HTERT RPE-1 (cell line): ENCODE data around the gene ARHGEF7.

Experiments
- in situ Hi-C: fragments of 300-500 bp; cut with MboI; formaldehyde crosslinking; loops from 4 replicates; pipeline ENCODE4 v1.14.3; 2020; ENCODE audit warnings: low sequenced_read_pairs

ARHGEF7 gene

DNA sequence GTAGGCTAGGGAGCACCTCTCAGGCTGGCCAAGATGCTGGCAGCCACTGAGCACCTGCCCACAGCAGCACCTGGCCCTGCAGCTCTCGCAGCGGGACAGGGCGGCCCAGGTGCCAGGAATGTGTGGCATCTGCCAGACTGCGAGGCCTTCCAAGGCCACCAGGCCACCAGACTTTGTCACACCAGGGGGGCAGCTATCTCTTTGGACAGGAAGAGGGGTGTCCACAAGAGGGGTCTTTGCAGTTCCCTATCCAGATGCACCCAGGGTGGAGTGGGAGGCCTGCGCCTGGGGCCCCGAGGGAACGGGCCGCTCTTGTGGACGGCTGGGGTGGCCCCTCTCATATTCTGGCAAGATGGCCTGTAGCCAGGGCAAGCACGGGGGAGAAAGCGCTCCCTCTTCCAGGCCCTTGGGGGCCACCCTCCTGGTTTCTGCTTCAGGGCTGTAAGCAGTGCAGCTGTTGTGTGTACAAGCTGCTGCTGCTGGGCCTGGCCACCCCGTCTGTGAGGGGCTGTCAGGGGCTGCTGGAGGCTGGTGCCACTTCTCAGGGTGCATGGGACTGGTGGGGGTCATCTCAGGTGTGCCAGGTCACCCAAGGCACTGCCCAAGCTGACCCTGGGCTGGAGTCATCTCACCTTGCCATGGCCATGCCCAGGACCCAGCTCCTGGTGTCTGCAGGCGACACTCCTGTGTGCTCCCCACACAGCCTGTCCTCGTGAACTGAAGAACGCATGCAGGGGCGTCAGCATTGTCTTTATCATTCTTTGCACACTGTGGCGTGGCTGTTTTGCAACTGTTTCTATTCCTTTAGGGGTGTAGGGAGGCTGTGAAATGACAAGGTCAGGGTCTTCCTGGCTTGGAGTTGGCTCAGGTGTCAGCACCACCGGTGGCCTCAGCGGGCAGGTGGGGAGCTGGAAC is 207.1 kb downstream of the ARHGEF7 start:
- in situ Hi-C loops: no loop called here

DNA sequence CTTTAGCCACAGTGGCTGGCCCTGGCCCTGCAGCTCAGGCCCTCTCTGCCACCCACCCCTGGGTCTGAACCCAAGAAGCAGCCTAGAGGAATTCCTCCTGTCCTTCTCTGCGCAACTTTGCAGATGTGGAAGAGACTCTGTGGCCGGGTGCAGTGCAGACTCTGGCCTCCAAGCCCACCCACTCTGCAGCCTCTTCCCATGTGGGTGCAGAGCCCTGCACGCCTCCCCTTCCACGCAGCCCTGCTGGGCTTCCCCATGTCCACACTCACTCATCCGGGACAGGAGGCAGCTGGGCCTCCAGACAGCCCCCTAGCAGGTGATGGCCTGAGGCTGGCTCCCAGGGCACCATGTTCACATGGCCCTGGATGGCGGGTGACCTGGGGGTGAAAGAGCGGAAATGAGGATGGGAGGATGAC is 207.8 kb downstream of the ARHGEF7 start:
- in situ Hi-C loops: no loop called here

DNA sequence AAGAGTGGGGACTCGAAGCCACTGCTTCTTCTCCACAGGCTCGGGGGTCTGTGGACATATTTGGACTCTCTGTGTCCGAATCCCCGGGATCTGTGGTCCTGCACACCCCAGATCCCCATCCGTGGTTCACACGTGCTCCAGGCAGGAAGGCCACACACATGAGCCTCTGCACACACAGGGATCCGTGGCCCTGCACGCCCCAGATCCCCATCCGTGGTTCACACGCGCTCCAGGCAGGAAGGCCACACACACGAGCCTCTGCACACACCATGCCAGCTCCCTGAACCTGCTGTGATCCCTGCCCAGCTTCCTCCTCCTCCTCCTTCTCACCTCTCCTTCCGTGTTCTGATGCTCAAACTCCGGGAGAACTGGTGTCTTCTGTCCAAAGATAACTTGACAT is 208.4 kb downstream of the ARHGEF7 start:
- in situ Hi-C loops: no loop called here

DNA sequence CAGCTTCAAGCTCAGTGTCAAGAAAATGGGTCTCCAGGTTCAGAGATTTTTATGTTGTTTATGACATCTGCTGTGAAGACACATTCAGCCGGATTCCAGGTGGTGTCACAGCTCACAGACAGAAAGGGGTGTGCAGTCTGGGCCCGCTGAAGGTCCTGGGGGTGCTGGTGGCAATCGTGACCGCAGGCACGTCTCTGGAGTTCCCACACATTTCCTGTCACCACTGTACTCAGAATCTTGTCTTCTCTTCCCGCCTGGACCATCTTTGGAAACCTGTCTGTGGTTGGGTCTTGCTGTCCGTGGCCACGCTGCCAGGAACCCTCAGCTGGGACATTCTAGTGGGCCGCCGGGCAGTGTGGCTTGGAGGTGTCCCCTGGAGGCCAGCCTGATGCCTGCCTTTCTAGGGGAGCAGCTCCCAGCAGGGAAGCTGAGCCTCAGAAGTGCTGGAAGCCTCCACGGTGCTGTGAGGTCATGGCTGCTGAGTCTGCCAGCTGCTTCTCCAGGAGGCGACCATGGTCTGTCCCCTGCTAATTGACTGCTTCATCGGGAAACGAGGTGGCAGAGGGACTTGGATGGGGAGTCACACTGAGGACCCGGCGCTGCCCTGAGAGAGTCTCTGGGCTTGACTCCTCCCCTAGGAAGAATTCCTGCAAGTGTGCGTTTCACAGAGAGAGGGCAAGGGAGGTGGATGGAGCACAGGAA is 209.0 kb downstream of the ARHGEF7 start:
- in situ Hi-C loops: no loop called here

DNA sequence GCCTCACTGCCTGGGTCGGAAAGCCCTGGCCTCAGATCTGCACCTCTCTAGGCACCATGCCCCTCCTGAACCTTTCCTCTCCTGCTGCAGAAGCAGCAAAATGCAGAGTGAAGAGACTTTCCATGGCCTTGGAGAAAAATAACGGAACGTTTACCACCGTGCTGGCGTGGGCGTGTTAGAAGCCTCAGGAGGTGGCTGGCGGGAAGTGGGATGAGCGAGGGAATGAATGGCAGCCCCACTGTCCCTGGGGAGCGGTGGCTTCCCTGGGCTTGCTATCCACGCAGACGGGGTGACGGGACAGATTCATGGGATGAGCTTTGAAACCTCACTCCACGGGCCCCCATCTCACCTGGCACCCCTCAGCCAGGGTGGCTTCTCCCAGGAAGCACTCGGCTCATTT is 209.6 kb downstream of the ARHGEF7 start:
- in situ Hi-C loops: no loop called here

DNA sequence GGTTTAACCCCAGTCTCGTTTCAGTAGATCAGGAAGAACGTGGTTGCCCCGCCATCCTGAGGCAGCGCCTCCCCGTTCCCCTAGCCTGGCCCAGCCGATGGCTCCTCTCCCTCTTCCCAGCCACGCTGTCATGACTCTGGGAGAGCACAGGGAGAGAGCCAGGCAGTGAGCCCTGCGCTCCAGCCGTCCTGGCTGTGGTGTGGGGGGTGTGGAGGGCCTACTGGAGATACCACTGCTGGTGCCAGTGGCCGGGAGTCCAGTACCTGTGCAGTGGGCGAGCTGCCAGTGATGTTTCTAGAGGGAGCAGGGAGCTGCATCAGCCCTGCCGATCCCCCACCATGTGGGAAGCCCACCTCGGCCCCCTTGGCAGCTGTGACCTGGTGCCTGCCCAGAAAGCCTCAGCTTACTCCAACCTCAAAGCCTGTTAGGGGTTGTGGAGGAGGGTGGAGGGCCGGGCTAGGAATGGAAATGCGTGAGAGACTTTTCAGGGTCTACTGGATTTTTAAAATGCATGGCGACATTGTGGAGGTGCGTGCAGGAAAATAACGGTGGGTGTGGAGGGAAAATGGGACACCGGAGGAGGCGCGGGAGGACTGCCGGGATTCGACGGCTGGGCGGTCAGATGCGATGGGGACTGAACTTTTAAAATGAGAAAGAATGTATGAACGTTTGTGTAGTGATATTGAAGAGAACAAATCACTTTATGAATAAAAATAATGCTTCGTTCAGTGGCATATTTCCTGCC is 210.2 kb downstream of the ARHGEF7 start:
- in situ Hi-C loops: no loop called here

DNA sequence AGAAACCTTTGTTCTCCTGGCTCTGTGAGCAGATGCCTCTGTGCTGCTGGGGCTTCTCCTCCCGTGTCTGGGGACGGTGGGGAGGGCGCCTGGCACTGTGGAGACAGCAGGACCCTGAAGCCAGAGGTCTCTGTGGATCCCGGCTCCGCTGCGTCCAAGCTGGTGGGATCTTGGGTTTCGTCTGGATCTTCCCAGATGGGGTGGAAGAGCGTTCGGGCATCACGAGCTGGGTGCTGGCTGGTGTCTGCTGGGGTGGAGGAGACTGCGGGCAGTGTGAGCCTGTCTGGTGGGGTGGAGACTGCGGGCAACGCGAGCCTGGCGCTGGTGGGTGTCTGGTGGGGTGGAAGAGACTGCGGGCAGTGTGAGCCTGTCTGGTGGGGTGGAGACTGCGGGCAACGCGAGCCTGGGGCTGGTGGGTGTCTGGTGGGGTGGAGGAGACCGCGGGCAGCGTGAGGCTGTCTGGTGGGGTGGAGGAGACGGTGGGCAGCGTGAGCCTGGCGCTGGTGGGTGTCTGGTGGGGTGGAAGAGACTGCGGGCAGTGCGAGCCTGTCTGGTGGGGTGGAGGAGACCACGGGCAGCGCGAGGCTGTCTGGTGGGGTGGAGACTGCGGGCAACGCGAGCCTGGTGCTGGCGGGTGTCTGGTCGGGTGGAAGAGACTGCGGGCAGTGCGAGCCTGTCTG is 211.0 kb downstream of the ARHGEF7 start:
- in situ Hi-C loops: no loop called here

DNA sequence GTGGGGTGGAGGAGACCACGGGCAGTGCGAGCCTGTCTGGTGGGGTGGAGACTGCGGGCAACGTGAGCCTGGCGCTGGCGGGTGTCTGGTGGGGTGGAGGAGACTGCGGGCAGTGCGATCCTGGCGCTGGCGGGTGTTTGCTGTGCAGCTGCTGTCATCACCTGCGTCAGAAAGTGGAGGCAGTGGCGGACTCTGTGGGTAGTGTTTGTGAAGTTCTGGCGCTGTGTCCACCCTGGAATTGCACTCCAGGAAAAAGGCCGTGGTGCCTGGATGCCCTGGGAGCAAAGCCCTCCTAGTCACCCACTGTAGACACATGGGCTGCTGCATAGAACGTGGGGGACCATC is 211.5 kb downstream of the ARHGEF7 start:
- in situ Hi-C loops: no loop called here

DNA sequence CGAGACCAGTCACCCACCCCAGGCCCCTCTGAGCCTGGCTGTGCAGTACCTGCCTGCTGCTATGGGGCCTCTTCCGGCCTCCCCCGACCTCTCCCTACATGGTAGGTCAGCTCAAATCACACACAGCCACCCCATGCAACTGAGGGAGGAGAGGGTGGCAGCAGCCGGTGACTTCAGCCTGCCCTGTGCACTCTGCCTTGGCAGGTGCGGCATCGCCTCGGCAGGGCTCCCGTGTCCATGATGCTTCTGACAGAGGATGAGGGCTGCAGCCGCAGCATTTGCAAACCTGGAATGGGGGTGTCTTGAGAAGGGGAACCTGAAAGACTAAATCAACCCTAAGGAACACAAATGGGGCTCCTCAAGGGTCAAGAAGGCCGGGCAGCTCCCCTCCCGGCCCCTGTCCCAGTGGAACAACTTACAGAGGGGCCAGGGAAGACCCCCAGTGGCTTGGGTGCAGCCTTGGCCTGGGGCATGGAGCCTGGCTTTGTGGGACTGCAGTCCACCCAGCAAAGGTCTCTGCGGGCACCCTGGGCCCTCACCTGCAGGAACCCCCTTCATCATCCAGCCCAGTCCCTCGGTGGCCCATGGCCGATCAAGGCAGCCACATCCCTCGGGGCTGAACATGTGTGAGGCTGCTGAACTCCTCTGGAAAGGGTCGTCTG is 212.0 kb downstream of the ARHGEF7 start:
- in situ Hi-C loops: no loop called here

DNA sequence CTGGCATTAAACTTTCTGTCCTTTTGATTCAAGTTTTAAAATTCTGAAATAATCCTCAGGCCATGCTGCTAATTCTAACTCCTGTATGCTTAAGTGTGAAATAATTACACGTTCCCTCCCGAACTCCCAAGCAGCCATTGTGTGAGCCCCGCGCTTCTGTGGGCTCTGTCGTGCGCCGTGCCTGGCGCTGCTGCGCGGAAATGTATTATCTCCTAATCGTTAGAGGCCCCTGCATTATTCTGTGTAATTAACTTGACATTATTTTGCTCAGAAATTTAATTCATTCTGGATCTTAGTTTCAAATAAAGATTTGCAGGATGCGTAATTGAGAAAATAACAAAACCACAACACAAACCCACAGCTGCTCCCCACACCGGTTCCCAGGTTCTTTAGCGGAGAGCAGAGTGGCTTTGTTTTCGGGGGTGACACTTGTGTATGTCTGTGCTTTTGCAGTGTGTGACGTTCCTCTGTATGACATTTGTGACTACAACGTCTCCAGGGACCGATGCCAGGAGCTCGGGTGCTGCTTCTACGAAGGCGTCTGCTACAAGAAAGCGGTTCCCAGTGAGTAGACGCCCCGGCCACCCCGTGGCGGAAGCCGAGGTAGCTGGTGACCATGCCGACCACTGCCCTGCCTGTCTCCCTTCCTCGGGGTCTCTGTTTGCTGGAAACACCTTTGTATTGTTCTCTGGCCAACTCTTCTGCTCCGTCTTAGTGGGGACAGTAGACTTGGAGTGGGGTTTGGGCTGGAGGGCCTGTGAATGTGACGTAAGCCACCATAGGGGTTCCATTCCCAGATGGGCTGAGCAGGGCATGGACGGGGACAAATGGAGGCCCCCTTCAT is 212.8 kb downstream of the ARHGEF7 start:
- in situ Hi-C loops: no loop called here

DNA sequence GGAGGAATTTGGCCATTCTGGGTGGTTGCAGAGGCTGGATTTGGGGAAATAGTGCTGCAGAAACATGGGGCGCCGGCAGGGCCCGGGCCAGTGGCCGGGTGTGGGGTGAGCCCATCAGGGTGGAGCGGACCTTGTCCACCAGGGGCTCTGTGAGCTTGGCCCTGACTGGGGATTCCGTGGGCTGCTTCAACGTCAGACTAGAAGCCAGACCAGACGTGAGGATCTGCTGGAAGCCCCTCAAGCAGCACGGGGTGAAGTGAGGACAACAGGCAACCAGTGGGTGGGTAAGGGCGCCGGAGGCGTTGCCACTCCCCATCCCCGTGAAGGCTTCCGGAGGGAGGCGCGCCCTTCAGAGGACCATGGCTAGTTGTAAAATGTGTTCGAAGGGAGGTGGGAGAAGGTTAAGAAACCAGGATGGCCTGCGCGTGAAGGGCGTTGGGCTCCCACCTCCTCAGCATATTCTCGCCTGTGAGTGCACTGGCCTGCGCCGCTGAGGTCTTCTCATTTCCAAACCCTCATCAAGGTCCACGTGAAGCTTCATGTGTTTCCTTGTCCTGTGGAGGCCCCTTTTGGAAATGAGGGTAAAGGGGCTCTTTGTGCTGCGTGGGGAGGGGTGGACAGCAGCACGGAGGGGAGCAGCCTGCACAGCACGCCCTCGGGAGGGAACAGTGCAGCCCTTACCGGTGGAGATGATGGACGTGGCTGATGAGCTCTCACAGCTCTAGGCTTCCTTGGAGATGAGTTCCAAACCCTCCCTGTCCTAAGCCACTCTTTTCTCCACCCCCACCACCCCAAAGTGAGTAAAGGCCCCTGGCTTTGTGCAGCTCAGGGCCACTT is 213.7 kb downstream of the ARHGEF7 start:
- in situ Hi-C loops: no loop called here

DNA sequence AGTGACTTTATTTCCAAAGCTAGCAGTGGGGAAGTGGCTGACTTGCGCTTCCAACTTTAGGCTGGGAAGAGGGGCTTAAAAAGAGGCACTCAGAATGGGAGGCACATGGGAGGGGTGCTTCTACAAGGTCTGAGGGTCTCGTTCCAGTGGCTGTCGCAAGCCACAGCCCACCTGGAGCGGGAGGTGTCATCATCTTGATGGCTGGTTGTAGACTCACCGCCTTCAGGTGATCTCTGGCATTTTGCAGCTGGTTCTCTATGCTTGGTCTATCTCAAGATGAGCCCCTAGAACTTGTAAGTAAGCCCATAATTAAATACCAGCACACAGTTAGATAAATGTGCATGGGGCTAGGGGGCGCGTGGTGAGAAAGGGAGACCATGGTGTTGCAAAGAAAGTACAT is 214.5 kb downstream of the ARHGEF7 start:
- in situ Hi-C loops: no loop called here

DNA sequence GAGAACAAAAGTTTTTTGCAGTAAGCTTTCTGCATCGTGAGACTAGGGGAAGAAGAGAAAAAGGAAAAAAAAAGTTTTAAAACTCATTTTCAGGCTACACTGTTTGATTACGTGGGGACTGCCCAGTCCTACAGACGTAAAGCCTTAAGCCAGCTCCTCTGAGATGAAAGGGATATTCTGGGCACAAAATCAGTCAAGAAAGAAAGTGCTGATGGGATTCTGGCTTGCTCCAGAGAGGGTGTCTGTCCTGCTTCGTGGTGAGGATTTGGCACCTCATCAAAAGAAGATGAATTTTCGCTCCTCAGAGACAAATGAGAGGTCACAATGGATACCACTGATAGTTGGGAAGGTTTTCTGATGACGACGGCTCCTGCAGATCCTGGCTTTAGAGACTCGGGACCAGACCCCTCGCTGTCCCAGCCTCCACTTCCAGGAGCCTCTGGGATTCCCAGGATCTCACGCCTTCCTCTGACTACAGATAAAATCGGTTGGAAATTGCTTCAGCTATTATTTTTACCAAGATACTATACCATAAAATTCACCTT is 215.0 kb downstream of the ARHGEF7 start:
- in situ Hi-C loops: no loop called here

DNA sequence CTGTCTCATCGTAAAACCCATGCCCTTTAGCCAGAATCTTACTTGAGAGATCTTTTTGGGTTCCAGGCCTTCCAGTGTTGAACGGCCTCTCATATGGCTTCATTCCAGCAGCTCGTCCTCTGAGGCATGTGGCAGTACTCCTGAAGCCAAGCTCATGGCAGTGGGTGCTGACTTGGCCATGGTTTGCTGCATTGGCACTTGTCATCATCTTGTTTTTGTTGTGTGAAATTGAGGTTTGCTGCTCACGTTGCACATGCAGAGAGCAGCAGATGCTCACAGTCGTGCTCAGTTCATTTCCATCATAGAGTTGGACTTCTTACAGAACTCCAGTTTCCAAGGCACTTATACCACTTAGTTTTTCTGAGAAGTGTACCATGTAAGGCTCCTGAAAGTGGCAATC is 220.2 kb downstream of the ARHGEF7 start:
- in situ Hi-C loops: no loop called here

DNA sequence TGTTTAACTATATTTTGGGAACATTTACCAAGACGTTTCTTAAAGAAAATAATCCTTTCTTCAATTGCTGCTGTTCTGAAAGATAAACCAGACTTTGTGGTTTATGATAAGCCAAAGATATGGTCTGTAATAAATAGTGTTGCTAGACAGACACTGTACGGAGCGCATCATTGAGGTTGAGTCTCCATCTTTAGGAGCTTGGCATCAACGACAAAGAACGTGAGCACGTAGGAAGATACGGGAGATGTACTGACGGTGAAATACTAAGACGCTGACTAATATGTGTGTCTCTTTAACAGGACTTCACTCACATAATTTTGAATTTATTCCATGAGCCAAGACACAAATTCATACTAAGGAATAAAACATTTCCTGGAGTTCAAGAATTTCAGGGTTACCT is 221.6 kb downstream of the ARHGEF7 start:
- in situ Hi-C loops: no loop called here

DNA sequence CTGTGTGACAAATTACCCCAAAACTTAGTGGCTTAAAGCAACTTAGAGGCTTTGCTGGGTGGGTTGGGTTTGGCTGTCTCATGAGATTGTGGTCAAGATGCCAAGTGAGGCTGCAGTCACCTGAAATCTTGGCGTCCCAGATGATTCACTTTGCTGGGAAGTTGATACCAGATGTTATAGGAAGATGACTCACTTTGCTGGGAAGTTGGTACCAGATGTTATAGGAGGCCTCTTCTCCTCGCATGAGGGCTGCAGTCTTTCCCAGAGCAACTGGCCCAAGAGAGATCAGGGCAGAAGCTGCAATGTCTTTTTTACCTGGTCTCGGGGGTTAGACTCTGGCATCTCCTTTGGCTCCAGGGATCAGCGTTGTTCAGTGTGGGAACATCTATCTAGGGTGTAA is 222.1 kb downstream of the ARHGEF7 start:
- in situ Hi-C loops: no loop called here

DNA sequence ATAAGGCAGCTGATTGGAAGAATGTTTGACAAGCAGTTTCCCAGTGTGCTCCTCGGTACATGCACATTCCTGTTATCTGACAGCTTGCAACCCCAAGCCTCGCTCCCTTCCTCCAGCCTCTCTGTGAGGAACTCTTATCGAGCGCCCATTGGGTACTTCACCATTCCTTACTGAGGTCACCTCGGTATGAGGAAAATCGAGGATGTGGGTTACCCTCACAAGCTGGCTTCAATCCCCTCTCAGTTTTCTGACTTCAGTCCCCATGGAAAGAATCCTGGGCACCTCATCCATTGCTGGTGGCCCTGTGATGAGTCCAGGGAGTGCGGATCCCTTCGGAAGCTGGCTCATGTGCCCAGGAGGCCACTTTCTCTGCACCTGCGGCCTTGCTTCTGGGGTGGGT is 222.6 kb downstream of the ARHGEF7 start:
- in situ Hi-C loops: no loop called here

DNA sequence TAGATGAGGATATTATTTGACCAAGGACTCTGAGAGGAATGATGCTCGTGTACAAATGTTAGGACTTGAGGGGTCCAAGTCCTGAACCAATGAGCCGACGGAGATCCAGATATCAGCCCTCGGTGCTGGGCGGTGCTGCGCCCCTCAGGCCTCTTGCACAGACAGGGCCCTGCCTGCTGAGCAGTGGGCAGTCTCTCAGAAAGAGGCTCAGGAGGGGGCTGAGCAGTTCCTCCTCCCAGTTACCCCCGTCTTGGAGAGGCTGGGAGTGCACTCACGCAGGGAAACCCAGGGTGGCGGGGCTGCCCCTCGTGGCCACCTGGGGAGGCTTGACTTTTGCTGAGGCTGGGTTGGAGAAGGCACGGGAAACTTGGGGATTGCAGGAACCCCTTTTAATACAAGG is 223.7 kb downstream of the ARHGEF7 start:
- in situ Hi-C loops: no loop called here
